Measurements from ENCODE around the gene PCK1.

DNA sequence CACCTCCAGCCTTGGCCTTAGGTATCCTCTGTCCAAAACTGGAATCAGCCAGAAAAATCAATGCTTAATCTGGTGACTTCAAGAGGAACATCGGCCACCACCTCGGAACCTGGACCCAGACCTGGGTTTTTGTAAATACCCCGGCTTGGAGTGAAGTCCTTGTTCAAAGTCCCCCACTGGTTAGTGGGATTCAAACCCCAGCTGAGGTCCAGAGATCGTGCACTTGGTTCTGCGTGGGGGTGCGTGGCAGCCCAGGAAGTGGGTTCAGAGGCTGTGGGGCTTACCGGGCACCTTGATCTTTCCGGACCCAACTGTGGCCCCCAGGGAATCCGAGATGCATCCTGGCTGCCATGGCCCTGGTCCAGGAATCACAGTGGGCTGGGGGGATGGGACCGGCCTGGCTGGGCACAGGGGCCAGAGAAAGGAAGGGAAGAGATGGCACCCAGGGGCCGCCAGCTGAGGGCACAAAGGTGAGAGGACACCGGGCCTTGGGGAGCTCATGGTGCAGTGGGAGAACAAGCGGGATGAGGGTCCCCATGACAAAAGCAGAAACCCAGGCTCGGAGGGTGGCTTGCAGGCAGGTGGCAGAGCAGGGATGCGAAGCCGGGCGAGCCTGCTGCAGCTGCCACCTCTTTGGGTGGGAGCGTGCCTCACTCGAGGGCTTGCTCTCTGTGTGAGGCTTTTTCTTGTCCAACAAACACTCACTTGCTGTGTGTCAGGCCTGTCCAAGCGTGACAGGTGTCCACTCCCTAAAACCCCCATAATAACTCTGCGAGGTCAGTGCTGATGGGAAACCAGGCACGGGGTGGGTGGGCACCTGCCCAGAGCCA, 31.6 kb downstream of the PCK1 start:
- TF ChIP-seq BHLHE40 (IDR thresholded peaks at IDR 0.05; ENCODE audit: low read length), result no peak
- no peak for TF ChIP-seq ZNF432 (CRISPR knock-in tag; IDR thresholded peaks at IDR 0.05; ENCODE audit: borderline replicate concordance)
- TF ChIP-seq, protein P1, sequence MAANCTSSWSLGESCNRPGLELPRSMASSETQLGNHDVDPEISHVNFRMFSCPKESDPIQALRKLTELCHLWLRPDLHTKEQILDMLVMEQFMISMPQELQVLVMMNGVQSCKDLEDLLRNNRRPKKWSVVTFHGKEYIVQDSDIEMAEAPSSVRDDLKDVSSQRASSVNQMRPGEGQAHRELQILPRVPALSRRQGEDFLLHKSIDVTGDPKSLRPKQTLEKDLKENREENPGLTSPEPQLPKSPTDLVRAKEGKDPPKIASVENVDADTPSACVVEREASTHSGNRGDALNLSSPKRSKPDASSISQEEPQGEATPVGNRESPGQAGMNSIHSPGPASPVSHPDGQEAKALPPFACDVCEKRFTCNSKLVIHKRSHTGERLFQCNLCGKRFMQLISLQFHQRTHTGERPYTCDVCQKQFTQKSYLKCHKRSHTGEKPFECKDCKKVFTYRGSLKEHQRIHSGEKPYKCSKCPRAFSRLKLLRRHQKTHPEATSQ (CRISPR knock-in tag; IDR thresholded peaks at IDR 0.05; ENCODE audit: borderline replicate concordance), result no peak
- no peak for TF ChIP-seq POLR2AphosphoS5 (IDR thresholded peaks at IDR 0.05; ENCODE audit: low read depth, low read length)
- no peak for TF ChIP-seq ZFP62 (CRISPR knock-in tag; IDR thresholded peaks at IDR 0.05)
- TF ChIP-seq, protein P2, sequence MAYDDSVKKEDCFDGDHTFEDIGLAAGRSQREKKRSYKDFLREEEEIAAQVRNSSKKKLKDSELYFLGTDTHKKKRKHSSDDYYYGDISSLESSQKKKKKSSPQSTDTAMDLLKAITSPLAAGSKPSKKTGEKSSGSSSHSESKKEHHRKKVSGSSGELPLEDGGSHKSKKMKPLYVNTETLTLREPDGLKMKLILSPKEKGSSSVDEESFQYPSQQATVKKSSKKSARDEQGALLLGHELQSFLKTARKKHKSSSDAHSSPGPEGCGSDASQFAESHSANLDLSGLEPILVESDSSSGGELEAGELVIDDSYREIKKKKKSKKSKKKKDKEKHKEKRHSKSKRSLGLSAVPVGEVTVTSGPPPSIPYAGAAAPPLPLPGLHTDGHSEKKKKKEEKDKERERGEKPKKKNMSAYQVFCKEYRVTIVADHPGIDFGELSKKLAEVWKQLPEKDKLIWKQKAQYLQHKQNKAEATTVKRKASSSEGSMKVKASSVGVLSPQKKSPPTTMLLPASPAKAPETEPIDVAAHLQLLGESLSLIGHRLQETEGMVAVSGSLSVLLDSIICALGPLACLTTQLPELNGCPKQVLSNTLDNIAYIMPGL (CRISPR knock-in tag; IDR thresholded peaks at IDR 0.05; ENCODE audit: borderline replicate concordance in 1 of 2, low read depth in 1 of 2), result no peak
- TF ChIP-seq, protein P3, sequence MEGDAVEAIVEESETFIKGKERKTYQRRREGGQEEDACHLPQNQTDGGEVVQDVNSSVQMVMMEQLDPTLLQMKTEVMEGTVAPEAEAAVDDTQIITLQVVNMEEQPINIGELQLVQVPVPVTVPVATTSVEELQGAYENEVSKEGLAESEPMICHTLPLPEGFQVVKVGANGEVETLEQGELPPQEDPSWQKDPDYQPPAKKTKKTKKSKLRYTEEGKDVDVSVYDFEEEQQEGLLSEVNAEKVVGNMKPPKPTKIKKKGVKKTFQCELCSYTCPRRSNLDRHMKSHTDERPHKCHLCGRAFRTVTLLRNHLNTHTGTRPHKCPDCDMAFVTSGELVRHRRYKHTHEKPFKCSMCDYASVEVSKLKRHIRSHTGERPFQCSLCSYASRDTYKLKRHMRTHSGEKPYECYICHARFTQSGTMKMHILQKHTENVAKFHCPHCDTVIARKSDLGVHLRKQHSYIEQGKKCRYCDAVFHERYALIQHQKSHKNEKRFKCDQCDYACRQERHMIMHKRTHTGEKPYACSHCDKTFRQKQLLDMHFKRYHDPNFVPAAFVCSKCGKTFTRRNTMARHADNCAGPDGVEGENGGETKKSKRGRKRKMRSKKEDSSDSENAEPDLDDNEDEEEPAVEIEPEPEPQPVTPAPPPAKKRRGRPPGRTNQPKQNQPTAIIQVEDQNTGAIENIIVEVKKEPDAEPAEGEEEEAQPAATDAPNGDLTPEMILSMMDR (CRISPR knock-in tag; IDR thresholded peaks at IDR 0.05), result no peak; the same call in 1 of the 2 replicates
- TF ChIP-seq EZH2 (conservative IDR thresholded peaks at IDR 0.05; ENCODE audit: low read depth, low read length), result no peak
- TF ChIP-seq DPF2 (CRISPR knock-in tag; IDR thresholded peaks at IDR 0.05; ENCODE audit: borderline replicate concordance, low read depth), result peak; percentile 76
